SK-N-SH treated with all-trans-retinoic acid at 6 μM for 48 hours (cell line): ENCODE results near the gene UBA1.

ENCODE experiments used
- ATAC-seq: fragments of 200-7000 bp; cut with Tn5 transposase; 3 replicates; pipeline ENCODE4 v1.9.1; 2020; ENCODE audit warnings: mild to moderate bottlenecking, moderate library complexity
- ARNTL ChIP-seq: fragments of 450-650 bp; formaldehyde crosslinking; IDR thresholded peaks from 2 replicates; pipeline ENCODE4 v1.5.0; 2020; ENCODE audit warnings: low read depth, mild to moderate bottlenecking, moderate library complexity, borderline replicate concordance
- BACH2 ChIP-seq: fragments of 250-450 bp; sonication (Bioruptor Pico); IDR thresholded peaks from 2 replicates; pipeline ENCODE4 v1.9.0; 2021; ENCODE audit warnings: mild to moderate bottlenecking, borderline replicate concordance
- CREB5 ChIP-seq: fragments of 250-450 bp; sonication (Bioruptor Pico); IDR thresholded peaks from 2 replicates; pipeline ENCODE4 v1.5.1; 2020; ENCODE audit warnings: low read depth, mild to moderate bottlenecking, moderate library complexity
- CSDC2 ChIP-seq: fragments of 250-450 bp; sonication (Bioruptor Pico); IDR thresholded peaks from 2 replicates; pipeline ENCODE4 v1.5.0; 2020; ENCODE audit warnings: mild to moderate bottlenecking, moderate library complexity
- ISL1 ChIP-seq: fragments of 250-450 bp; sonication (Bioruptor Pico); IDR thresholded peaks from 2 replicates; pipeline ENCODE4 v2.1.2; 2022; ENCODE audit warnings: mild to moderate bottlenecking, moderate library complexity
- OSR1 ChIP-seq: fragments of 250-450 bp; sonication (Bioruptor Pico); IDR thresholded peaks from 2 replicates; pipeline ENCODE4 v1.8.0; 2022; ENCODE audit warnings: moderate library complexity, mild to moderate bottlenecking, inconsistent platforms
- PPARA ChIP-seq: fragments of 250-450 bp; sonication (Bioruptor Pico); IDR thresholded peaks from 2 replicates; pipeline ENCODE4 v1.5.0; 2020; ENCODE audit warnings: mild to moderate bottlenecking, borderline replicate concordance
- RARB ChIP-seq: fragments of 250-450 bp; sonication (Bioruptor Pico); IDR thresholded peaks from 2 replicates; pipeline ENCODE4 v1.8.0; 2021; ENCODE audit warnings: mild to moderate bottlenecking, moderate library complexity
- SNAI2 ChIP-seq: fragments of 250-450 bp; sonication (Bioruptor Pico); IDR thresholded peaks from 2 replicates; pipeline ENCODE4 v1.5.0; 2020; ENCODE audit warnings: mild to moderate bottlenecking, moderate library complexity
- TCF4 ChIP-seq: fragments of 250-450 bp; sonication (Bioruptor Pico); IDR thresholded peaks from 2 replicates; pipeline ENCODE4 v1.8.0; 2021; ENCODE audit warnings: mild to moderate bottlenecking, moderate library complexity, borderline replicate concordance
- TOX ChIP-seq: fragments of 250-450 bp; sonication (Bioruptor Pico); IDR thresholded peaks from 2 replicates; pipeline ENCODE4 v1.8.0; 2021; ENCODE audit warnings: mild to moderate bottlenecking, moderate library complexity, borderline replicate concordance
- ZC3H10 ChIP-seq: fragments of 250-450 bp; sonication (Bioruptor Pico); IDR thresholded peaks from 2 replicates; pipeline ENCODE4 v1.5.1; 2021; ENCODE audit warnings: mild to moderate bottlenecking, moderate library complexity
- ZFP3 ChIP-seq: fragments of 250-450 bp; sonication (Bioruptor Pico); IDR thresholded peaks from 2 replicates; pipeline ENCODE4 v1.5.0; 2020; ENCODE audit warnings: mild to moderate bottlenecking, moderate library complexity
- ZFP30 ChIP-seq: fragments of 450-650 bp; formaldehyde crosslinking; IDR thresholded peaks from 2 replicates; pipeline ENCODE4 v1.5.0; 2022; ENCODE audit warnings: mild to moderate bottlenecking, moderate library complexity
- ZNF565 ChIP-seq: fragments of 450-650 bp; formaldehyde crosslinking; conservative IDR thresholded peaks from 2 replicates; pipeline ENCODE4 v1.5.0; 2020; ENCODE audit warnings: low read depth, mild to moderate bottlenecking, moderate library complexity
- ZNF70 ChIP-seq: fragments of 450-650 bp; formaldehyde crosslinking; IDR thresholded peaks from 2 replicates; pipeline ENCODE4 v1.5.0; 2020; ENCODE audit warnings: mild to moderate bottlenecking, moderate library complexity
- ZNF8 ChIP-seq: fragments of 450-650 bp; formaldehyde crosslinking; IDR thresholded peaks from 2 replicates; pipeline ENCODE4 v1.5.0; 2020; ENCODE audit warnings: mild to moderate bottlenecking, moderate library complexity
- TF ChIP-seq, protein P1 (sequence below): fragments of 250-450 bp; sonication (Bioruptor Pico); IDR thresholded peaks from 2 replicates; pipeline ENCODE4 v1.5.0; 2020; ENCODE audit warnings: mild to moderate bottlenecking, moderate library complexity
- TF ChIP-seq, protein P2 (sequence below): fragments of 250-450 bp; sonication (Bioruptor Pico); IDR thresholded peaks from 2 replicates; pipeline ENCODE4 v1.5.1; 2021; ENCODE audit warnings: mild to moderate bottlenecking, moderate library complexity
- TF ChIP-seq, protein P3 (sequence below): fragments of 250-450 bp; sonication (Bioruptor Pico); IDR thresholded peaks from 2 replicates; pipeline ENCODE4 v1.8.0; 2021; ENCODE audit warnings: low read depth, mild to moderate bottlenecking, moderate library complexity, borderline replicate concordance

Gene UBA1

GRCh38 chrX:47228550-47229270, 35.1 kb downstream of the UBA1 start:
- no peak for ATAC-seq

GRCh38 chrX:47229427-47229826, 35.8 kb downstream of the UBA1 start:
- TF ChIP-seq ZFP3 (CRISPR knock-in tag) (no peak), RARB (no peak), TOX (CRISPR knock-in tag) (no peak), OSR1 (CRISPR knock-in tag) (no peak)
- TF ChIP-seq, protein P1, sequence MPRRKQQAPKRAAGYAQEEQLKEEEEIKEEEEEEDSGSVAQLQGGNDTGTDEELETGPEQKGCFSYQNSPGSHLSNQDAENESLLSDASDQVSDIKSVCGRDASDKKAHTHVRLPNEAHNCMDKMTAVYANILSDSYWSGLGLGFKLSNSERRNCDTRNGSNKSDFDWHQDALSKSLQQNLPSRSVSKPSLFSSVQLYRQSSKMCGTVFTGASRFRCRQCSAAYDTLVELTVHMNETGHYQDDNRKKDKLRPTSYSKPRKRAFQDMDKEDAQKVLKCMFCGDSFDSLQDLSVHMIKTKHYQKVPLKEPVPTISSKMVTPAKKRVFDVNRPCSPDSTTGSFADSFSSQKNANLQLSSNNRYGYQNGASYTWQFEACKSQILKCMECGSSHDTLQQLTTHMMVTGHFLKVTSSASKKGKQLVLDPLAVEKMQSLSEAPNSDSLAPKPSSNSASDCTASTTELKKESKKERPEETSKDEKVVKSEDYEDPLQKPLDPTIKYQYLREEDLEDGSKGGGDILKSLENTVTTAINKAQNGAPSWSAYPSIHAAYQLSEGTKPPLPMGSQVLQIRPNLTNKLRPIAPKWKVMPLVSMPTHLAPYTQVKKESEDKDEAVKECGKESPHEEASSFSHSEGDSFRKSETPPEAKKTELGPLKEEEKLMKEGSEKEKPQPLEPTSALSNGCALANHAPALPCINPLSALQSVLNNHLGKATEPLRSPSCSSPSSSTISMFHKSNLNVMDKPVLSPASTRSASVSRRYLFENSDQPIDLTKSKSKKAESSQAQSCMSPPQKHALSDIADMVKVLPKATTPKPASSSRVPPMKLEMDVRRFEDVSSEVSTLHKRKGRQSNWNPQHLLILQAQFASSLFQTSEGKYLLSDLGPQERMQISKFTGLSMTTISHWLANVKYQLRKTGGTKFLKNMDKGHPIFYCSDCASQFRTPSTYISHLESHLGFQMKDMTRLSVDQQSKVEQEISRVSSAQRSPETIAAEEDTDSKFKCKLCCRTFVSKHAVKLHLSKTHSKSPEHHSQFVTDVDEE (CRISPR knock-in tag), result no peak
- TF ChIP-seq, protein P2, sequence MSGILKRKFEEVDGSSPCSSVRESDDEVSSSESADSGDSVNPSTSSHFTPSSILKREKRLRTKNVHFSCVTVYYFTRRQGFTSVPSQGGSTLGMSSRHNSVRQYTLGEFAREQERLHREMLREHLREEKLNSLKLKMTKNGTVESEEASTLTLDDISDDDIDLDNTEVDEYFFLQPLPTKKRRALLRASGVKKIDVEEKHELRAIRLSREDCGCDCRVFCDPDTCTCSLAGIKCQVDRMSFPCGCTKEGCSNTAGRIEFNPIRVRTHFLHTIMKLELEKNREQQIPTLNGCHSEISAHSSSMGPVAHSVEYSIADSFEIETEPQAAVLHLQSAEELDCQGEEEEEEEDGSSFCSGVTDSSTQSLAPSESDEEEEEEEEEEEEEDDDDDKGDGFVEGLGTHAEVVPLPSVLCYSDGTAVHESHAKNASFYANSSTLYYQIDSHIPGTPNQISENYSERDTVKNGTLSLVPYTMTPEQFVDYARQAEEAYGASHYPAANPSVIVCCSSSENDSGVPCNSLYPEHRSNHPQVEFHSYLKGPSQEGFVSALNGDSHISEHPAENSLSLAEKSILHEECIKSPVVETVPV (CRISPR knock-in tag), result no peak
- ATAC-seq, result no peak

More at GRCh38 chrX:47228550-47229270, 35.1 kb downstream of the UBA1 start:
- no peak for TF ChIP-seq ISL1 (CRISPR knock-in tag)
- no peak for TF ChIP-seq ZNF70 (CRISPR knock-in tag)
- no peak for TF ChIP-seq ZNF565 (CRISPR knock-in tag)
- TF ChIP-seq, protein P2 (CRISPR knock-in tag), result no peak
- no peak for TF ChIP-seq ARNTL (CRISPR knock-in tag)
- TF ChIP-seq TCF4 (CRISPR knock-in tag), result no peak
- TF ChIP-seq, protein P3, sequence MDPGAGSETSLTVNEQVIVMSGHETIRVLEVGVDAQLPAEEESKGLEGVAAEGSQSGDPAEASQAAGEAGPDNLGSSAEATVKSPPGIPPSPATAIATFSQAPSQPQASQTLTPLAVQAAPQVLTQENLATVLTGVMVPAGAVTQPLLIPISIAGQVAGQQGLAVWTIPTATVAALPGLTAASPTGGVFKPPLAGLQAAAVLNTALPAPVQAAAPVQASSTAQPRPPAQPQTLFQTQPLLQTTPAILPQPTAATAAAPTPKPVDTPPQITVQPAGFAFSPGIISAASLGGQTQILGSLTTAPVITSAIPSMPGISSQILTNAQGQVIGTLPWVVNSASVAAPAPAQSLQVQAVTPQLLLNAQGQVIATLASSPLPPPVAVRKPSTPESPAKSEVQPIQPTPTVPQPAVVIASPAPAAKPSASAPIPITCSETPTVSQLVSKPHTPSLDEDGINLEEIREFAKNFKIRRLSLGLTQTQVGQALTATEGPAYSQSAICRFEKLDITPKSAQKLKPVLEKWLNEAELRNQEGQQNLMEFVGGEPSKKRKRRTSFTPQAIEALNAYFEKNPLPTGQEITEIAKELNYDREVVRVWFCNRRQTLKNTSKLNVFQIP, result no peak
- no peak for TF ChIP-seq BACH2 (CRISPR knock-in tag)
- TF ChIP-seq RARB, result no peak

GRCh38 chrX:47230136-47230868, 36.7 kb downstream of the UBA1 start:
- no peak for ATAC-seq

DNA sequence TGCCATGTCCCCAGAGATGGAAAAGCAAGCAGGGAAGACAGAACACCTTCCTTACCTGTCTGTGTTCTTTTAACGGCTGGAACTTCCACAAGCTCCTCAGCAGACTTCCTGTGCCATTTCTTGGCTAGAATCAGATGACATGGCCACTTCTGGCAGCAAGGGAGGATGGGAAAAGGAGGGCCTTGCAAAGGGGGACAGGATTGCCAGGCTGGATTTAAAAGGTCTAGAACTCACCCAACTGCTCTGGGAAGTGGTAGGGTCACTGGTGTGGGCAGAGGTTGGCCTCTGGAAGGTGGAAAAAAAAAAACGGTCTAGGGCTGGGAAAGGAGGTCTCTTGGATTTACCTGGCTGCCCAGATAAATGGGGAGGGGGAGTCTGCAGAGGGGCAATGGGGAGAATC, 37.5 kb downstream of the UBA1 start:
- no peak for ATAC-seq
- TF ChIP-seq, protein P2 (CRISPR knock-in tag), result no peak
- TF ChIP-seq ZC3H10 (CRISPR knock-in tag) (no peak), OSR1 (CRISPR knock-in tag) (no peak), TCF4 (CRISPR knock-in tag) (no peak), ZNF8 (CRISPR knock-in tag) (no peak), TOX (CRISPR knock-in tag) (no peak), RARB (no peak), ZFP30 (CRISPR knock-in tag) (no peak), CREB5 (CRISPR knock-in tag) (no peak), PPARA (CRISPR knock-in tag) (no peak), SNAI2 (no peak), ISL1 (CRISPR knock-in tag) (no peak)

More at GRCh38 chrX:47230136-47230868, 36.7 kb downstream of the UBA1 start:
- TF ChIP-seq CSDC2 (CRISPR knock-in tag) (no peak), SNAI2 (no peak), TCF4 (CRISPR knock-in tag) (no peak)
- TF ChIP-seq, protein P2 (CRISPR knock-in tag), result no peak
